NCI-H748 treated with DMSO at 0.1 percent for 48 hours (cell line): ENCODE data around the gene PIN4.
"Not testable (repeated sequence)": the region's sequence is repeated elsewhere in the genome, so short reads cannot be mapped to it uniquely, and the experiment has no call there.

ENCODE experiments used
- DNase-seq: peaks from one replicate; lab custom pipeline; 2025; lab: John Stamatoyannopoulos, UW

Gene PIN4

GRCh38 chrX:72181178-72182125, at the start of gene PIN4:
Gene PIN4 (plus strand): TSS chrX:72181757. CDS start chrX:72181786, 29 bp downstream.
- peak; percentile 92 for DNase-seq

GRCh38 chrX:72132456-72132855, 49.1 kb upstream of the PIN4 start:
- no peak for DNase-seq

GRCh38 chrX:72133851-72134546, 47.6 kb upstream of the PIN4 start:
- DNase-seq, result no peak

GRCh38 chrX:72137846-72138495, 43.6 kb upstream of the PIN4 start:
- DNase-seq, result no peak

GRCh38 chrX:72139538-72139937, 42.0 kb upstream of the PIN4 start:
- DNase-seq, result no peak

- DNase-seq, result no peak
Observed at GRCh38 chrX:72141372-72142004, 40.1 kb upstream of the PIN4 start.

GRCh38 chrX:72142094-72142793, 39.3 kb upstream of the PIN4 start:
- peak; percentile 79 for DNase-seq

- DNase-seq, result no peak
Observed at GRCh38 chrX:72142794-72143608, 38.6 kb upstream of the PIN4 start.

- no peak for DNase-seq
Observed at GRCh38 chrX:72143609-72143907, 38.0 kb upstream of the PIN4 start.

GRCh38 chrX:72145181-72145580, 36.4 kb upstream of the PIN4 start:
- no peak for DNase-seq

GRCh38 chrX:72146527-72146926, 35.0 kb upstream of the PIN4 start:
- DNase-seq, result no peak

- DNase-seq, result no peak
Observed at GRCh38 chrX:72158773-72159172, 22.8 kb upstream of the PIN4 start.

GRCh38 chrX:72159769-72160168, 21.8 kb upstream of the PIN4 start:
- no peak for DNase-seq

- no peak for DNase-seq
Observed at GRCh38 chrX:72165551-72165950, 16.0 kb upstream of the PIN4 start.

- no peak for DNase-seq
Observed at GRCh38 chrX:72169008-72169728, 12.4 kb upstream of the PIN4 start.

GRCh38 chrX:72176289-72176688, 5.3 kb upstream of the PIN4 start:
- not testable (repeated sequence) for DNase-seq

GRCh38 chrX:72176981-72177380, 4.6 kb upstream of the PIN4 start:
- no peak for DNase-seq

- peak; percentile 5 for DNase-seq
Observed at GRCh38 chrX:72180539-72180938, 1.0 kb upstream of the PIN4 start.

- DNase-seq, result no peak
Observed at GRCh38 chrX:72182924-72183323, 1.4 kb downstream of the PIN4 start.
